ENCODE data around the gene AP3B1.

- no peak for TF ChIP-seq CTCF (IDR thresholded peaks at IDR 0.05; ENCODE audit: insufficient read depth, low read length, poor library complexity, severe bottlenecking)
- no peak for TF ChIP-seq EZH2phosphoT487 (conservative IDR thresholded peaks at IDR 0.05; ENCODE audit: low read length)
These were observed 199.4 kb downstream of the AP3B1 start for GRCh38 chr5:78095125-78095524.

All from SU-DHL-6 (cell line).